NCI-H345 (cell line): Measurements from ENCODE around the gene ANO2.
"Not testable (repeated sequence)": the region's sequence is repeated elsewhere in the genome, so short reads cannot be mapped to it uniquely, and the experiment has no call there.

ENCODE experiments used
- DNase-seq: peaks from one replicate; lab custom pipeline; 2025; lab: John Stamatoyannopoulos, UW

Gene ANO2

GRCh38 chr12:5887819-5888218 lies 57.2 kb downstream of the ANO2 start:
- not testable (repeated sequence) for DNase-seq

DNA sequence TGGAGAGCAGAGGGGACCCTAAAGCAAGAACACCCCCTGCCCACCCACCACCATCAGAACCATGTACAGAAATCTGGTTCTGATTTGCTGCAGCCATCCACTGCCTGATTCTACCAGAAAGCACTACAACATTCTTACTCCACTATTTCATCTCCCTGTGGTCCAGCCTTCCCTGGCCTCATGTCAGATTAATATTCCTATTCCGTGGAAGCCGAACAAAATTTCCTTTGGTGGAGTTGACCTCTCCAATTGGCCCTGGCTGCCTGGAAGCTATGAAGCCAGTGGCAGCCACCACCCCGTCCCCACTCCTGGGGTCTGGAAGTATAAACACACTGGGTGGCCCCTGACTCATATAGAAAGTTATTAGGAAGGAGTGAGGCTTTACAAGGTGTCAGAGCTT lies 60.2 kb downstream of the ANO2 start:
- no peak for DNase-seq

- no peak for DNase-seq
Measured at GRCh38 chr12:5884285-5884684, 60.8 kb downstream of the ANO2 start.

GRCh38 chr12:5882511-5883190 lies 62.4 kb downstream of the ANO2 start:
- DNase-seq = no peak

- no peak for DNase-seq
Measured at GRCh38 chr12:5881666-5882065, 63.4 kb downstream of the ANO2 start.

GRCh38 chr12:5881101-5881606 lies 63.9 kb downstream of the ANO2 start:
- no peak for DNase-seq

DNA sequence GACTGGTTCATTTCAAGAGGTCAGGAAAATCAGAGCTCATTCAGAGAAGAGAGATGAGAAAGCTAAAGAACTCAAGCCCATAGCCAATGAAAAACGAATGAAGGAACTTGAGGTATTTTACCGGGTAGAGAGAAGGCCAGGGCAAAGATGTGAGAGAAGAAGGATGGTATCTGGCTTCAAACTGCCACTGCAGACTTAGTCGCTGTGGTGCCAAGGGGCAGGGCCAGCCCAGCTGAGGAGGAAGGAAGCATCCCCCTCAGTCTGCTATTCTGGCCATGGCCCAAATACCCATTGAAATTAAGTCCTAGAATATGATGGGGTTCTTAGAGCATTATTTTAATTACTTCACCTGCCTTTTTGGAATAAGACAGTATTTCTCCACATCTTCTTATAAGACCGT lies 69.2 kb downstream of the ANO2 start:
- DNase-seq = no peak

DNA sequence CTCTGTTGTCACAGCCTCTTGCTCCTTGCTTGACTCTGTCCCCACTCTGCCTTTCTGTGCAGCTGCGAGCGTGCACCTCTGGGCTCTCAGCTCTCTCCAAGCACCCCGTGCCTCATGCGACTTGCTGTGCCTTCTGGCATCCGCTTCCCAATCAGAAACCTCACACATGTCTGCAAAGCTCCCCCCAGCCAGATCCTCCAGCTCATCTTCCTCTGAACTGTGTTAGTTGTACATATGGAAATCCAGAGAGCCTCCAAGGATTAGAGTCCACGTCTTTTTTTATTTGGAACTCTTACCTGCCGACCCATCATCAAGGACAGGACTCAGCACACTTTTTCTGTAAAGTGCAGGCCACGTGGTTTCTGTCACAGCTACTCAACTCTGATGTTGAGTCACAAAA lies 70.5 kb downstream of the ANO2 start:
- no peak for DNase-seq

DNA sequence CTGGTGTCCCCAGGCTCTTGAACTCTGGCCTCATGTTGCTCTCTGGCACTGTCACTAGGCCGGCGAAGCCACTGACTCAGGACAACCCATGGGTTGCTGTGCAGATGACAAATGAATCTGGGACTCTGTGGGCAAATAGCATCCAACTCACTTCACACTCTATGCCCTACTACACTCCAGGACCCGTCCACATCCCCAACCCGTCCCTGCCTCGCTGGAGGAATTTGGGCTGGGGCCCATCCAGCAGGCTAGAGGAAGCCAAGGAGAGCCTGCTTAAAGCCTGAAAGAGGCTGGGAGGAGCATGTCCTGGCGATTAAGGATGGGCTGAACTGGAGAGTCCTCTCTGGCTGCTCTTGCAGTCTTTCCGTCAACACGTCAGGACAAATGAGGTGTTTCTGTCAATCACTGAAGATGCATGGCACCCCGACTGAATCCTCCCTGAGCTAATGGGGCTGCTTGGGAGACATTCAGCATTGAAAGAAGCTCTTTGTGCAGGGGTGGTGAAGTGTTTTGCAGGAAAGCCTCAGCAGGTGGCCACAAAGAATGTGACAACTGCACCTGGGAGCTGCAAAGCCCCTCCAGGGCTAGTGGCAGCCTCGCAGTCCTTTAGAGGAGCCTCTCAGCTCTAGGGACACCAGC lies 71.7 kb downstream of the ANO2 start:
- no peak for DNase-seq

- DNase-seq = no peak
Measured at GRCh38 chr12:5872745-5873144, 72.3 kb downstream of the ANO2 start.

- DNase-seq = no peak
Measured at GRCh38 chr12:5871741-5872140, 73.3 kb downstream of the ANO2 start.

- DNase-seq = no peak
Measured at GRCh38 chr12:5870183-5870582, 74.9 kb downstream of the ANO2 start.

DNA sequence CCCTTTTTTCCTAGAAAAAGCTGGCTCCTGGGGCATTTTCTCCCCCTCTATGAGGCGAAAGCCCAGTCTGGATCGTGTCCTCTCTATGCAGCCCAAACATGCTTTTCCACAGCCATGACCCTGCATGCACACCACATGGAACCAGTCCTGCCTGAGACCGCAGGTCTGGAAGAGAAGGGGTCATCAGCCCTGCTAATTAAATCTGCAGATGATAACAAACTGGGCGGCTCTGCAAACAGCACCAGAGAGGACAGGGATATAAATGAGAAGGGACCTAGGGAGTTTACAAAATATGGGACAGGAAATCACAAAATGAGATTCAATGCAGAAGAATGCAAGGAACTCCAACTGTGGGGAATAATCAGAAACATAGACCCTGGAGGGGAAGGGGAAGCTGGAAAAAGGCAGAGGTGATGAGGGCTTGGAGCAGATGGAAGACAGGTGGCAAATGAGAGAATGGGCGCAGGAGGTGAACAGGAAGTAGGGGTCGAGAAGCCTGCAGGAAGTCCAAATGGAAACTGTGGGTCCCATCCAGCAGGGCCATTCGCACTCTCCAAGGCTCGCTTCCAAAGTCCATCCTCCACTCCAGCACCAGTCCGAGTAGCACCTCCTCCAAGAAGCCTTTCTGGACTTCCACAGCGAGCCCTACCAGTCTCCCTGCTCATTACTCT lies 76.3 kb downstream of the ANO2 start:
- no peak for DNase-seq

DNA sequence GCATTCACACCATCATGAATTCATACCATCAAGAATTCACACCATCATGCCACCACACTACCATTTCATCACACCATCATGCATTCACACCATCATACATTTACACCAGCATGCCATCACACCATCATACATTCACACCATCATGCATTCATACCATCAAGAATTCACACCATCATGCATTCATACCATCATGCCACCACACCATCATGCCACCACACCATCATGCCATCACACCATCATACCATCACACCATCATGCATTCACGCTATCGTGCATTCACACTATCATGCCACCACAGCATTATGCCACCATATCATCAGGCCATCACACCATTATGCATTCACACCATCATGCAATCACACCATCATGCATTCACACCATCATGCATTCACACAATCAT lies 79.7 kb downstream of the ANO2 start:
- no peak for DNase-seq

GRCh38 chr12:5864972-5865371 lies 80.1 kb downstream of the ANO2 start:
- DNase-seq = no peak

- no peak for DNase-seq
Measured at GRCh38 chr12:5864301-5864700, 80.8 kb downstream of the ANO2 start.

- no peak for DNase-seq
Measured at GRCh38 chr12:5861416-5861815, 83.6 kb downstream of the ANO2 start.

DNA sequence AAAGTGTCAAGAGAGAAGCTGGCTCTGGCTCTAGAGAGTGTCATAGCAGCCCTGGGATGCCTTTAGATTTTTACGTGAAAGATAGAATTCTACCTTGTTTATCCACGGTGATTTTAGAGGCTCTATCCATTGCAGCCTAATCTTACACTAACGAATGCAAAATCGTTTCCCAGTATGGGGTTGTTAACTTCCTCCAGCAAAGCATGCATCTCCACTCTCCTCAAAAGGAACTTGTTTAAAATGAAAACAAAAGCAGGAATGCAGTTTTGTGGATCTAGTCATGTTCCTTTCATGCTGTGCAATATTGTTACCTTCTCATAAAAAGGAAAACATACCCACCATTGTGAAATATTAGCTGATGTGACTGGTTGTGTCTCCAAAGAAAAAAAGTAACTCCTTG lies 88.4 kb downstream of the ANO2 start:
- no peak for DNase-seq

- DNase-seq = no peak
Measured at GRCh38 chr12:5846950-5847349, 98.1 kb downstream of the ANO2 start.

DNA sequence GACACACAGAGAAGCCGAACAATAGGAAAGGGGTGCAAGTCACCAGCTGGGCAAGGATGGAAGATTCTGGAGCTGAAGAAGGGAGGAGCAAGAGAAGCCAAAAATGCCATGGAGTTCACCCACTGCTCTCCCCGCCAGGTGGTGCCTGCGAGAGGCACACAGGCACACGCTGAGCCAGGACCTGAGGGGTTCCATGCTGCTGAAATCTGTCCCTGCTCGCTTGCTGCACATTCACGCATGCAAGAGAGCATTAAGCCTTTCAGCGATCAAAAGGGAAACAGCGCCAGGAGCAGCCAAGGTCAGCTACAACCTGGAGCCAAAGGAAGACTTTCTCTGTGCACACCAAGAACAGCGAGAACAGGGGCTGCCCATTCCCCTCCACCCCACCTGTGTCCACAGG lies 104.1 kb downstream of the ANO2 start:
- DNase-seq = no peak

DNA sequence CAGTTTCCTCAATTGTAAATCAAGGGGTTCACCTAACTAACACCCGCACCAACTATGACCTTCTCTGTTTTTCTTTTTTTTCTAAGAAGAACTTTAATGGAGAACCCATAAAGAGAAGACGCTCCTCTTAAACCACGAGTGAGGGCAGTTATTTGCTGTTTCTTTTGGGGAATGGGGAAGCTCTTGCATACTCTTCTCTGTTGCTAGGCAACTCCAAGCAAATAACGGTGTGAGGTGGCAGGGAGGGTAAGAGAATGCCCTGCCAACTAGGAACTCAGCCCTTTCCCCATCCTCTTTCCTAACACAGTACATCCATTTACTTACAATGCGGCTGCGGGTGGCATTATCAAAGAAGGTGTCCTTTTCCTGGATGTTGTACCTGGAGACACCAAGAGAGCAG lies 114.9 kb downstream of the ANO2 start:
- DNase-seq = no peak

DNA sequence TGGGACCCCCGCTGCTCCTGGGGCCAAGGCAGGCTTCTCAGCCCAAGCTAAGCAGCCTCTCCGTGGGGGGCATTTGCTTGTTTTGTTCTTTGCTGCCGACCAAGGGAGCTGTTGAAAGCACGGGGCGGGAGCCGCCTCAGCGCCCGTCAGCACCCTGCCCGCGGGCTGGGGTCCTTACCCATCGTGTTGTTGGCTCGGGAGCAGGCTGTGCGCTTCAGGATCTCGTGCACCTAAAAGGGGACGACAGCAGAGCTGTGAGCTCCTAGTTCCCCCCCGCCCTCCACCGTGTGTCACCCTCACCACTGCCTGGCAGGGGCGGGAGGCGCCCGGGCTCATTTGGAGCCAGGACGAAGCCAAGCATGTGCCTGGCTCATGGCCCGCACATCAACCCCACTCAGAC lies 117.5 kb downstream of the ANO2 start:
- no peak for DNase-seq

- not testable (repeated sequence) for DNase-seq
Measured at GRCh38 chr12:5825761-5826160, 119.3 kb downstream of the ANO2 start.
